GM12801 (cell line): ENCODE data around the gene SDF4.

Source experiments
- CTCF ChIP-seq: IDR thresholded peaks from one replicate; pipeline ENCODE4 v1.5.1; 2011; ENCODE audit warnings: control low read depth; ENCODE audit not compliant: insufficient read length; ENCODE audit errors: extremely low read depth

SDF4 gene

GRCh38 chr1:1169429-1170214 is 62.2 kb downstream of the SDF4 start:
- TF ChIP-seq CTCF, result no peak

GRCh38 chr1:1168451-1169411 is 63.1 kb downstream of the SDF4 start:
- no peak for TF ChIP-seq CTCF

GRCh38 chr1:1167841-1168450 is 63.9 kb downstream of the SDF4 start:
- TF ChIP-seq CTCF, result no peak

GRCh38 chr1:1167398-1167821 is 64.4 kb downstream of the SDF4 start:
- TF ChIP-seq CTCF, result no peak
